ENCODE results near the gene ADM2.

Gene ADM2

GRCh38 chr22:50487290-50488005 lies 6.1 kb downstream of the ADM2 start:
- DNase-seq: no peak

GRCh38 chr22:50488006-50488677 lies 6.8 kb downstream of the ADM2 start:
- no peak for DNase-seq

- DNase-seq: no peak
Measured at GRCh38 chr22:50488886-50489285, 7.5 kb downstream of the ADM2 start.

- DNase-seq: no peak
Measured at GRCh38 chr22:50489363-50490243, 8.3 kb downstream of the ADM2 start.

- DNase-seq: no peak
Measured at GRCh38 chr22:50490531-50491308, 9.4 kb downstream of the ADM2 start.

- no peak for DNase-seq
Measured at GRCh38 chr22:50497093-50497492, 15.8 kb downstream of the ADM2 start.

- DNase-seq: peak; percentile 68
Measured at GRCh38 chr22:50498322-50498890, 17.1 kb downstream of the ADM2 start.

- no peak for DNase-seq
Measured at GRCh38 chr22:50500452-50500851, 19.1 kb downstream of the ADM2 start.

GRCh38 chr22:50502096-50502495 lies 20.8 kb downstream of the ADM2 start:
- DNase-seq: no peak

GRCh38 chr22:50502628-50503474 lies 21.5 kb downstream of the ADM2 start:
- DNase-seq: no peak

- DNase-seq: no peak
Measured at GRCh38 chr22:50503475-50504145, 22.3 kb downstream of the ADM2 start.

GRCh38 chr22:50504369-50505211 lies 23.2 kb downstream of the ADM2 start:
- no peak for DNase-seq

GRCh38 chr22:50505276-50505775 lies 24.0 kb downstream of the ADM2 start:
- DNase-seq: no peak

- DNase-seq: no peak
Measured at GRCh38 chr22:50505776-50506610, 24.6 kb downstream of the ADM2 start.

GRCh38 chr22:50506611-50507420 lies 25.5 kb downstream of the ADM2 start:
- no peak for DNase-seq

GRCh38 chr22:50507421-50507990 lies 26.2 kb downstream of the ADM2 start, which contains the start of gene LMF2:
TSS of gene LMF2 (minus strand) at chr22:50507702. CDS start at chr22:50507675, 27 bp downstream.
- peak; percentile 92 for DNase-seq
